NCI-H2029 (cell line): Measurements from ENCODE around the gene CACNA1D.

Experiments
- DNase-seq: peaks from one replicate; lab custom pipeline; 2025; lab: John Stamatoyannopoulos, UW

CACNA1D gene

DNA sequence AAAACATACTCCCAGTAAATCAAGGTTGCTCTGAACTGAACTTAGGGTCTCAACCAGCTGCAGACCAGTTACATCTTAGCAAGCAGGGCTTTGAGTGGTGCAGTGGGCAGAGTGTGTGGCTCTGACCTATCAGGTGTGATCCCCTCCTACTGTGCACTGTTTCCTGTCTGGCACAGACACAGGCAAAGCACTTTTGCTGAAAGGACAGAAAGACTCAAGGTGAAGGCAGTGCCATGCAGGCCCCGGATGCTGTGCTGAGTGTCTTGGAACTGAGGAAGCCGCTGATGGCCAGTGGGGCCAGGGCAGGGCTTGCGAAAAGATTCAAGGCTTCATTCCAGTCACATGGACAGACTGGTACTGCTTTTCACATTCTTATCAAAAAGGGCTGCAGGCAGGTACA lies 85.2 kb downstream of the CACNA1D start:
- peak; percentile 1 for DNase-seq

DNA sequence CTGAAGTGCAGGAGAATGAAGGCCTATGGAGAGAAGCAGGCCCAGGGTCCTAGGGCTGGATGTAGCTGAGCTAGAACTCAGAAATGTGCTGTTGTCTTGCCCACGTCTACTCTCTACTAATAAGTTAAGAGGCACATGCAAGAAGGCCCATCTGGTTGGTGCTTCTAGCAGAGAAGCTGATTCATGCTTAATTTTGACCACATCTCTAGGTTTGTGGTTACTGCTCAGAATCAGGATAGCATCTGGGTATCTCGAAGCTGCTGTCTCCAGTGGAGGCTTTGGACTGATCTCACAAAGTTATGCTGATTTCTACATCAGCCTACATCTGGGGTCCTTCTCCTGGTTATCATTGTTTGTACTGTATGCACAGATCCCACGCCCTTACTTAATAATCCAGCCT lies 87.3 kb downstream of the CACNA1D start:
- DNase-seq = no peak

DNA sequence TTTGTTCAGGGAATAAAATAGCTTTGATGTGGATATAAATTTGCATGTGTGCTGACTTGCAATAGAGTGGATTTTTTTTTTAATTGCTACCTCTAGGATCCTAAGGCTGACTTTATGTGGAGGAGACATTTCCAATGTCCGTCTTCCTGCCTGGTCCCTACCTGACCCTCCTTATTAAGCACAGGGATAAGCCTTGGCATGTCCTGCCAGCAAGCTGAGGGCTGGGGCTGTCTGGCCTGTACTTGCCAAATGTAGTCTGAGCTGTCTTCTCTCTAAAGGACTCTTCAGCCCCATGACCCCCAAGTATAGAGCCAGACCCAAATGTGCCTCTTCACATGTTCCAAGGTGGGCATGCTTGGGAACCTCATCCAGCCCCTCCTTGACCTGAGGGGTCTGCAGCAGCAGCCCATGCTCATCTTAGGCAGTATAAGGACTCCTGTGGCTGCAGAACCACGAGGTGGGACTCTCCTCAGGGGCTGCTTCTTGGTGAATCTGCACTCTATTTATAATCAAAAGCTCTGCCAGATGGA lies 88.8 kb downstream of the CACNA1D start:
- DNase-seq = no peak

DNA sequence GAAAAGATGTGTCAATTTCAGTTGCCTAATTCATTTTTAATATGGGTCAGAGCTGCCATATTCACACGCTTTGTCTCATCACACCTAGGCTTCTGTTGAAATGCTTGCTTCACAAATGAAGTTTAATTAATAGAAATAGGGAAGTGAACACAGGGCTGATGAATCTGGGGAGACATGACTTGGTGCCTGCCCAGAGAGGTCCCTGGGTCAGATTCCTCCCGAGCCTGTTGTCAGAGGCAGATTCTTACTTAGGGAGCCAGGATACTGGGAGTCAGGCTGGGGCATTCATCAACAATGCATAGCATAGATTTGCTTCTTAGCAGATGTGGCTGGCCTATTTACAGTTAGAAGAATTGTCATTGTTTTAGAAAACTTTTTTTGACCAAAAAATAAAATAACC lies 90.6 kb downstream of the CACNA1D start:
- no peak for DNase-seq

DNA sequence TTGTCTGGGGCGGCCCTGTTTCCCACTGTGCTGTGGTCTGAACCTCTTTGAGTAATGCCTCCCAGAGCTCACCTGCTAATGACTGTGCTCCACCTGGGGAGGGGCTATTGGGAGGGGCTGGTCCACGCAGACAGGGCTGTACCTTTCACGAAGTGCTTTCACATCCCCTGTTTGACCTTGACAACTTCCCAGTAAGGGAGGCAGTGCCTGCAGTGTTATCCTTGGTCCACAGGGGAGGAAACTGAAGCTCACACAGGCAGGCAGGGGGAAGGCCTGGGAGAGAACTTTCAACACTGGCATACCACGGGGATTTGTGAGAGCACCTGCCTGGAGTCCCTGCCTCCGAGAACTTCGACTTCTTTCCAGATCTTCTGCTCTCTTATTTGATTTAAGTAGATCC lies 91.2 kb downstream of the CACNA1D start:
- DNase-seq = no peak

DNA sequence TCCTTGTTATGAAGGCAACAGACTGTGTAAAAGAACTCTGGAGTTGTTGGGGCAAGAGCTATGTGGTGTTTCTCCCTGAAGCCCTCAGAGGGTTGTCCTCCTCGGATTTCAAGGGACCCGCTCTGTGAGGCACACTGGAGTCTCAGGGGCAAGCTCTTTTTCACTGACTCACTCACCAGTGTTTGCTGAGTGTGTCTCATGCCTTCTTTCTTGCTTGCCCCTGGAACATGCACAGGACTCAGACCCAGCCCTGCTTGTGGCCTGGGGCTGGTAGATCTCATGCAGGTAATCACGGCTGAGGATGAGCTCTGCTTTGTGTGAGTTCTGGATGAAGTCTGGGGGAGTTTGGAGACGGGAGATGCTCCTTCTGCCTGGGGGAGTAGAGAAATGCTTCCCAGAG lies 93.7 kb downstream of the CACNA1D start:
- no peak for DNase-seq

DNA sequence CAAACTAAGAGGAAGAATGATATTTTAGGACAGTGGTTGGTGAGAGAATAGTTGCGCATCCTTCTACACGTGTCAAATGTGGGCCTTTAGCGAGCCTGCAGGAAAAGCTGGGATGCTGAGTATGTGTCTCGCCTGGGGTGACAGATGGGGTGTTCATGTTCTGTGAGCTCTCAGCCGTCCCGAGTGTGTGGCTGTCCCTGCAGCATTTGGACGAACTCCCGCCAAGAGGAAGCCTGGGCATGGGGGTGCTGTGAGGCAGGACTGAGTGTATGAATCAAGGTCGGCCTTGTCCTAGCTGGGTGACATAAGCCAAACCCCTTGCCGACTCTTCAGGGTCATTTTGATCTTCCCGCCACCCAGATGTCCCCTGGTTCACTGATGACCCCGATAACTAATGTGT lies 94.8 kb downstream of the CACNA1D start:
- DNase-seq = no peak

DNA sequence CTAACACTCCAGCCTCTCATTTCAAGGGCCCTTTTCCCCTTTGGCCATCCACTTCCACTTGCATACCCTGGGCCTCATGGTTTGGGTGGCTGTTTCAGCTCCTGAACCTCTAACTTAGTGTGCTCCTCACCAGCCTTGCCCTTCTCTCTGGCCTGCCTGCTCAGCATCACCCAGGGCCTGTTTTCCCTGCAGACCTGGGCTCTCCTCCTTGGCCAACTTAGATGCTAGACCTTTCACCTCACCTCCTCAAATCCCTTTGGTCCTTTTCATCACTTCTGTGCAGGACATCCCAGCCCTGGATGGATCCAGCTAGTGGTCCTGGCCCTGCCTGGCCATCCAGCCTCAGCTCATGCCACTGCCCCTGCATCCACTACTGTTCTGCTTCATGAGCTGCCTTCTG lies 95.4 kb downstream of the CACNA1D start:
- DNase-seq = no peak

DNA sequence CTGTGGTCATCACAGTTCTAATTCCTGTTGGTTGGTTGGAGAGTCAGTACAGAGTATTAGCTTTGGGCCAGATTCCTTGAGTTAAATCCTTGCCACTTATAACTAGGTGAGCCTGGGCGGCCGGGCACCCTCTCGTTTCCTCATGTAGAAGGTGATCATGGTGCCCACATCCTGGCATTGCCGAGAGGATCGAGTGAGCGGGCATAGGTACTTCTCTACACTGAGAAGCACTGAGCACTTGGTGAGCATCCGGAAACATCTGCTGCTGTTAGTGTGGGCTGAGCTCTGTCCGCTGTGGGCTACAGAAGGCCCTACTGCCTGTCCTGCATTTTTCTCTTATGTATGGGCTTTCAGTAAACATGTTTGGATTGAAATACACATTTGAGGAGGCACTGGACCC lies 96.2 kb downstream of the CACNA1D start:
- DNase-seq = no peak

DNA sequence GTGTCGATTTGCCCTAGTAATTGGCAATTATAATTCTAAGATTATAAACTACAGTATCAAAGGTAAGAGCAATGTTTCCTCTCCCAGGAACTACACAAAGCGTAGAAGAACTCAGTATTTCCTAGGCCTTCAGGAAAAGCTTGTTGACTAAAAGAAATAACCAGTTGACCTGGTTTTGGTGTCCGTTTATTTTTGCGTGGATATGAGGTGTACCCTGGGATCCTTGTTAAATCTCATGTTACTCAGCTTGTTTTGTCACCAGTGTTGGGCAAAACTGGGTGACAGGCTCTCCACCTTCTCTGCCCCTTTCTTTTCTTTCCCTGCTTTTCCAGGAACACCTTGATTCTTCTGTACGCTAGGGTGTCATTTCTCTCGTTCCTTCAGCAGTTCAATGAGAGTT lies 97.2 kb downstream of the CACNA1D start:
- DNase-seq = no peak

DNA sequence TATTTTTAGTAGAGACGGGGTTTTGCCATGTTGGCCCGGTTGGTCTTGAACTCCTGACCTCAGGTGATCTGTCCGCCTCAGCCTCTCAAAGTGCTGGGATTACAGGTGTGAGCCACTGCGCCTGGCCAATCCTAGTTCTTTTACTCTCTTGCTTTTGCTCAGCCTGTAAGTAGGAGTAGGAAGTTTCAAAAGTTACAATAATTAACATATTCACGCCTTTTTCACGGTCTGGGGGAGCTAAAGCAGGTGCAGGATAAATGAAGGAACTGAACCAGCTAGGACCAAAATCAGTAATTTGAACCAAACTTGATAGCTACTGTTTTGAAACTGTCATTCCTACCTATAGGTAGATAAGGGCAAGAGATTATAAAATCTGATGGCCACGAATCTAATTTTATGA lies 98.5 kb downstream of the CACNA1D start:
- no peak for DNase-seq

DNA sequence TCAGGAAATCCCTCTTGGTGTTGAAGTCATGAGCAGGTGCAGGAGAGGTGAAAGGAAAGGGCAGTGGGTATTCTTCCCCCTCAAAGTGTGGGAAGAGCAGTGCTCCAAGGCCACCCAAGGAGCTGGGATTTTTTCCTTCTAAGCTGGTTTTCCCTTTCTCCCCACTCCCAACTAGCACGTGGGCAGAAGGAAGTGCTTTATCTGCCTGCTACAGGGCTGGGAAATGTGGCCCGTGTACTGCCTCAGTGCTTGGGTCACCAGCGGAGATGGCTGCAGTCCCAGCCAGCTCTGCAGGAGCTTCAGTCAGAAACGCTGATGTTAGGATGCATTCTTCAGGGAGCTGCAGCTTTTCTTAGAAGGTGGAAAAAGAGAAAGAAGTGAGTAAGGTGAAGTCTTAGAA lies 99.2 kb downstream of the CACNA1D start:
- no peak for DNase-seq

DNA sequence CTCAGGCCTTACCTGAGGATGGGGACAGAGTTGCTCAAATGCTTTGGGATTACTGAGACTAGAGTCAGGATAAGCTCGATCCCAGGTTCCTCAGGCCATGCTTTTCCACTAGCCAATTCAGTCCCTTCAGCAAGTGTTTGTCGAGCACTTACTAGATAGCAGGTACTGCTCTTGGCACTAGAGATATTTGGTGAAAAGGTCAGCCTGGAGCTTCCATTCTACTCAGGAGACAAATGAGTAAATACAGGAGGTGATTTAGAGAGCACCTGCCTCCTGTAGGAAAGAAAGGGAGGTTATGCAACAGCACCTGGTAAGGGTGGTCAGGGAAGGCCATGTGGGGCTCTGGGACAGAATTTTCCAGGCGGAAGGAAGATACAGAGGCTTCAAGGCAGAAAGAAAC lies 99.9 kb downstream of the CACNA1D start:
- peak; percentile 54 for DNase-seq

DNA sequence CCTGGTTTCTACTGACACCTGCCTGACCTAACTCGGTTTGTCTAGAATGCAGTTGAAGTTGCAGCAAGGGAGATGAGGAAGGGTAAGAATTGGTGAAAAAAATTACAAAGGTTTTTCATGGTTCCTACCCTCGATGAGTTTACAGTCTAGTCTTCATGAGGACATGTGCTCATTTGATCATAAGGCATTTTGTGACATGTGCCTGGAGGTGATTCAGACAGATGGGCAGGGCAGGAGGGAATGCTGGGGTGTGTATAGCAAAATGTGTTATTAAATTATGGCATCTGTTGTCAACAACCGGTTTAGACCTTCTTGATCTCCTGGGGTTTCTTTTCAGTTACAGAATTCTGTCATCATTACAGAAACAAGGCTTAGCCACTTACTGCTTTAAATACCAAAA lies 101.2 kb downstream of the CACNA1D start:
- DNase-seq = no peak

DNA sequence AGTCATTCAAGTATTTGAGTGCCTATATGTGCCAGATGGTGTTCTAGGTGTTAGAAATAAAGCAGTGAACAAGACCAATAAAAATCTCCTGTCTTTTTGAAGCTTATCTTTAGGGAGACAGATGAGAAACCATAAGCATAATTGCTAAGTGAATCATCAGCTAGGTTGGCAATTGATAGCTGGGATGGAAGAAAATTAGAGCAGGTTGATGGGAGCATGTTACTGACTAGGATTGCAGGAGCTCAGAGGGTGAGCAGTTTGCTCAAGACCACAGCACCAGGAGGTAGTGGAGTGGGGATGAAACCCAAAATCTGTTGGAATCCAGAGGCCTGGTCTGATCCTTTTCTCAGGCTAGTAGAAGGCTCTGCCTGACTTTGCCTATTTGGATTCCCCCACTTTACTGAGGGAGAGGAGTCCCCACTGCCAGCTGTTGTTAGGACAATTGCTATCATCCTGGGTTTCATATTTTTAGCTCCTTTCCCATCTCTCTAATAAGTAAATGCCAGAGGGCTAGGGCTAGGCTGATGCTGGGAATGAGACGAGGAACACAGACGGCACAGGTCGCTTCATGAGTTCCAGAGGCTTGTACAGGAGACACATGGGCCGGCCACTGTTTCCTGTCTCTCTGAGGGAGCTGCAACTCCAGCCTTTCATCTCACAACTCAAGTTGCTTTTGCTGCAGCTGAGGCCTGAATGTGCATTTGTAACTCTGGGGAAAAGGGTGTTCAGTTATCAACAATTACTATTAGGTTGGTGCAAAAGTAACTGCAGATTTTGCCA lies 102.9 kb downstream of the CACNA1D start:
- DNase-seq = no peak

DNA sequence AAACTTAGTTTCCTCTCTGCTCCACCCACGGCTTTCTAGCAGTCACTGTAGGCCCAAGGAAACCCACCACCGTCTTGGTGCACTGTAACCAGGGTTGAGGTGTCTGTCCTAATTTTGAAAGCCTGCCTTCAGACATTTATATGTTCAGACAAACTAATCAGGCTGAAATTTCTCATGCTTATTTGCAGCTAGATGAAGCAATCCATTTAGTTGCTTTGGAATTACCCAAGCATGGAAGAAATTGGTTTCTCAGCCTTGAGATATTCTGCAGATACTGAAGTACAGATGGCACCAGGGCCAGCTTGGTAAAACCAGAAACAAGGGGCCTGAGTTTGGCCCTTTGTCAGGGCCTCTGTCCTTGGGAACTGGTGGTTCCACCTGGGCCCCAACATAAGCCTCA lies 105.4 kb downstream of the CACNA1D start:
- no peak for DNase-seq

DNA sequence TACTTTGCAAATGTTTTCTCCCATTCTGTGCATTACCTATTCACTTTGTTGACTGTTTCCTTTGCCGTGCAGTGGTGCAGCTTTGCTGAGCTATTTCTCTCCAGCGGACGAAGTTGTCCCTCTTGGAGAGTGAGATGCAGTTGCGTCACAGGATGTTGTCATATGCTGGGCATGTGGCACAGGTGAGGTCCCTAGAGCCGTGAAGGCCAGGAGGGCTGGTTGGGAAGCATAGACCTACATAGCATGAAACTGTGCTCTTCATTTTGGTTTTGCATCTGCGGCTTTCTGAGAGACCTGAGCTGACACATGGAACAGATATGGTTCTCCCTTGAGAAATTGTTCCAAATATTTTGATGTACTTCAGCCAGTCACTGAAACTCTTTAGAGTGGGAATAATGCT lies 108.5 kb downstream of the CACNA1D start:
- no peak for DNase-seq

DNA sequence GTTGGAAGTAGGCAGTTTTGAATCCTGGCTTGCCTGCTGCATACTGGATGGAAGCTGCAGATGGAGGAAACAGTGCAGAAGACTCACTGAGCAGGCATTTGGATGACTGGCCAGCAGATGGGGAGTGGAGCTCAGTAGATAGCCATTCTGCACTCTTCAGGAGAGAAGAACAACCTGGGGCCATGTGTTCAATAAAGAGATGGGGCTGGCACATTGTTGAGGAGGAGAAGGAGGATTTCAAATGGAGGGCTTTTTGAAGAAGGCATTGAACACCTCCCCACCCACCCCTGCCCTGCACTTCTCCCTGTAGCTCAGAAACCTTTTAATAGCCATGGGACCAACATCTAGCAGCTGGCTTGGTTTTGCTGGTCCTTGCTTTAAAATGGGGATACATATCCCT lies 109.8 kb downstream of the CACNA1D start:
- DNase-seq = no peak

DNA sequence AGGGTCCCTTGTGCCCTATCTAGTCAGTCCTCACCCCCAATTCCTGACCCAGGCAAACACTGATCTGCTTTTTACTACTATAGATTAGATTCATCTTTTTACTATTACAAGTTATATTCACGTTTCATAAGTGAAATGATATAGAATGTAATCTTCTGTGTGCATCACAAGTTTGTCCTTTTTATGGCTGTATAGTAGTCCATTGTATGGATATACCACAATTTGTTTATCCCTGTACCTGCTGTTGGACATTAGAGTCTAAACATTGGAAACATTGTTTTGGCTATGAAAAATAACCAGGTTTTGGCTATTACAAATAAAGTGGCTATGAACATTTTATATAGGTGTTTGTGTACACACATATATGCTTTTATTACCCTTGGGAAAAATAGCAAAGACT lies 112.4 kb downstream of the CACNA1D start:
- DNase-seq = no peak

DNA sequence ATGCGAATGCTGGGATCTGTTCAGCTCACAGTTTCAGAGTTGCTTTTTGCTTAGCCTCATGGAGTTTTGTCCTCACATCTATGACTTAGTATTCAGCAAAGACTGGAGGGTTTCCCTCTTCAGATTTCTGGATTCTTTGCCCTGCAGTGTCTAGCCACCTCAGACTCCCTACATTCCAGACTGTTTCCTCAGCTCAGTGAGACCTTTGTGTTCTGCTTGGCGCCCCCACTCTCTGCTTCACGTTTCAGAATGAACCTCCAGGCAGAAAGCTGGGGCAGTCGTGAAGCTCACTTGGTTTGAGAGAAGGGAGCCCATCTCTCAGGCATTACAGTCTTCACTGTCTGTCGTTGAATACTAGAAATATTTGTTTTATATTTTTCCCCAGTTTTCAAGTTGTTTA lies 118.1 kb downstream of the CACNA1D start:
- no peak for DNase-seq

DNA sequence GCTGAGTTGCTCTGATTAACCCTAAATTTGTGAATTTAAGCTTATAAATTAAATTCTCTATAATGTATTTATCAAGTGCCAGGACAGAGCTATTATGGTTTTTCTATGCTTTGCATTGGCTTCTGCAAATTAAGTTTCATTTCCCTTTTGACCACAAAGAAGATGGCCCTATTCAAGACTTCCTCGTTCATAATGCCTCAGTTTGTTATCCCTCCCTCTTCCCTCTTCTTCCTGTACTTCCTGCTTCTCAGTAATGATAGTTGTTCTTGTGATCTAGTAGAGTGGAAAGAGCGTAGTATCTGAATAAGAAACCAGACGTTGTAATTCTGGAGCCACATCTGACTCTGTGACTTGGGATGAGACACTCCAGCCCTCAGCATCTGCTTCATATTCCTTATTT lies 118.7 kb downstream of the CACNA1D start:
- no peak for DNase-seq

DNA sequence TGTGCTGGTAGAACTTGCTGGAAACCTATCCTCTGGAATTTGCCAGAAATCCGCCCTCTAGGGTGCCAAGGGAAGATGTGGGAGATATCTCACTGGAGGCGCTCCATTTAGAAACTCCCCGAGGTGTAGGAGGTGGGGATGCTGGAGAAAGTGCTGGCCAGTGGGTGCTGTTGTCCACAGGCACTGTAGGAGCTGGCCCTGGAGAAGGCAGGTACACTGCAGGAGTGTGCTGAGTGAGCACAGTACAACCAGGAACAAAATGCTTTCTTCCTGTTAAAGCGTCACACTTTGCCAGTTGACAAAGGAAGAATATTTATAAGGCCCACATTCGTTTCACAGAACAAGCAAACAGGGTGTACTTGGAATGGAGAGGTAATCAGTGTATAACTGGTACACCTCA lies 119.9 kb downstream of the CACNA1D start:
- DNase-seq = no peak

DNA sequence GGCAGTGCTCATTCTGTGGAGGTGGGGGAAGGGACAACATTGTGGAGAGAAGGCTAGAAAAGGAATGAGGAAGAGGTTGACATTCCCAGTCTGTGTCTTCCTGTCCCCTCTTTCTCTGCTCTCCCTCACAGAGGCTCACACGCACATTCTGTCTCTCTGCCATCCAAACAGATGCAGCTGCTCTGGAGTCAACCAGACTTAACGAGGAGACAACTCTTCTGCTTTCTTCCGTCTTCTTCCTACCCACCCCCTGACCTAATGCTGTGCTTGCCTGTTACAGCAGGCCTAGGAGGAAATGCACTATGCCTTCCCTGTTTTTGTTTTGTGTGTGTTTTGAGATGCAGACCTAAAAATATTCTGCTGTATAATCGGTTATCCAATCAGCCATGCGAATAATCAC lies 121.9 kb downstream of the CACNA1D start:
- no peak for DNase-seq
